HFF-Myc (cell line): ENCODE measurements around the gene EPPIN.
A peak's percentile ranks its signal among the peaks of the same experiment; 100 is the strongest.

Experiments
- DNase-seq: peaks from one replicate; pipeline ENCODE4 v3.0.0-alpha.2; 2011; ENCODE audit warnings: low read depth; ENCODE audit errors: extremely low read depth
- H3K4me3 ChIP-seq: replicated peaks from 2 replicates; pipeline ENCODE4 v1.5.1; 2011; ENCODE audit warnings: low read depth, mild to moderate bottlenecking, control low read depth, low read length
- TF ChIP-seq, protein P1 (sequence below): IDR thresholded peaks from 2 replicates; pipeline ENCODE4 v1.5.1; 2012; ENCODE audit warnings: mild to moderate bottlenecking, low read depth, low read length, control low read depth; ENCODE audit errors: missing control alignments

The EPPIN gene

GRCh38 chr20:45564760-45565276 lies 17.6 kb upstream of the EPPIN start:
- TF ChIP-seq, protein P1, sequence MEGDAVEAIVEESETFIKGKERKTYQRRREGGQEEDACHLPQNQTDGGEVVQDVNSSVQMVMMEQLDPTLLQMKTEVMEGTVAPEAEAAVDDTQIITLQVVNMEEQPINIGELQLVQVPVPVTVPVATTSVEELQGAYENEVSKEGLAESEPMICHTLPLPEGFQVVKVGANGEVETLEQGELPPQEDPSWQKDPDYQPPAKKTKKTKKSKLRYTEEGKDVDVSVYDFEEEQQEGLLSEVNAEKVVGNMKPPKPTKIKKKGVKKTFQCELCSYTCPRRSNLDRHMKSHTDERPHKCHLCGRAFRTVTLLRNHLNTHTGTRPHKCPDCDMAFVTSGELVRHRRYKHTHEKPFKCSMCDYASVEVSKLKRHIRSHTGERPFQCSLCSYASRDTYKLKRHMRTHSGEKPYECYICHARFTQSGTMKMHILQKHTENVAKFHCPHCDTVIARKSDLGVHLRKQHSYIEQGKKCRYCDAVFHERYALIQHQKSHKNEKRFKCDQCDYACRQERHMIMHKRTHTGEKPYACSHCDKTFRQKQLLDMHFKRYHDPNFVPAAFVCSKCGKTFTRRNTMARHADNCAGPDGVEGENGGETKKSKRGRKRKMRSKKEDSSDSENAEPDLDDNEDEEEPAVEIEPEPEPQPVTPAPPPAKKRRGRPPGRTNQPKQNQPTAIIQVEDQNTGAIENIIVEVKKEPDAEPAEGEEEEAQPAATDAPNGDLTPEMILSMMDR: no peak
- DNase-seq: no peak

GRCh38 chr20:45555198-45555597 lies 8.0 kb upstream of the EPPIN start:
- DNase-seq: no peak
- no peak overlapping the region for H3K4me3 ChIP-seq
- TF ChIP-seq, protein P1: no peak

More at GRCh38 chr20:45564760-45565276, 17.6 kb upstream of the EPPIN start:
- H3K4me3 ChIP-seq: no peak overlapping the region

DNA sequence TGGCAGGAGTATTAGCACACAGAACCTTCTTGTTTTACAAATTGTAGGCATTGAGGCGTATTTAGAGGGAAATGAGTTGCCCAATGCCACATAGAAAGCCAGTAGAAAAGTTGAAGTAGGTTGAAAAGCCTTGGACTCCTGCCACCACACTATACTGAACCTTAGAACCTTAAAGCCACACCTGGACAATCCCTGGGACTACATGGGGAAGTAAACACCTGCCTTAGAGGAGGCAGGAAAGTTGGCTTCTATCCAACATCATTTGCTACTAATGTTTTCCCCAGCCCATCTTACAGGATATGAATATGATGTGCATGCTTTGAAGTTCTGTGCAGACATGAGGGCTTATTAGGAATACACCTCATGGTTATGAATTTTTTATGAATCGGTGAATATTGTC lies 5.3 kb upstream of the EPPIN start:
- no peak overlapping the region for H3K4me3 ChIP-seq

DNA sequence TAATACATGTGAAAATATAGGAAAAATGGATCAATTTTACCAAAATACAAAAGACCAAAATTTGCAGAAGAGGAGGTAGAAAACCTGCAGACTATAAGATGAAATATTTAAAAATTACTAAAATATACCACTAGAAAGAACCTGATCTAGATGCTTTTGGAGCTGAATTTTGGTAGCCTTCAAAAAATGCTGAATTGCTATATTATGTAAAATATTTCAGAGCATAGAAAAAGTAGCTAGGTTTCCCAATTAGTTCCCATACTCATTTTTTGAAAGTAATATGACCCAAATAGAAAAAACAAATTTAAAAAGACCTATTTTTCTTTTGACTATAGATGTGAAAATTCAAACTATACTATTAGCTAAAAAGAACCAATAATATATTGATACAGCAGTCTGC lies 3.6 kb upstream of the EPPIN start:
- no peak overlapping the region for H3K4me3 ChIP-seq
- TF ChIP-seq, protein P1: no peak
- no peak for DNase-seq

More for the DNA sequence above, 5.3 kb upstream of the EPPIN start:
- TF ChIP-seq, protein P1: no peak
- DNase-seq: no peak

DNA sequence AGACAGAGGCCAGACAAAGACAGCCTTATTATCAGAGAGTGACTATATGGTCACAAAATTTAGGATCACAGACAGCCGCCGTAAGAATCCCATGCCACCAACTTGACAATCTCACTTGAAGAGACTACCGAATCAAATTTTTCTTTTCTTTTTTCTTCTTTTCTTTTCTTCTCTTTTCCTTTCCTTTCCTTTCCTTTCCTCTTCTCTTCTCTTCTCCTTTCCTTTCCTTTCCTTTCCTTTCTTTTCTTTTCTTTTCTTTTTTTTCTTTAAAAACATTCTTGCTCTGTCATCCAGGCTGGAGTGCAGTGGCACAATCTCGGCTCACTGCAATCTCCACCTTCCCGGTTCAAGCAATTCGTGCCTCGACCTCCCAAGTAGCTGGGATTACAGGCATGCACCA lies 1.2 kb upstream of the EPPIN start:
- H3K4me3 ChIP-seq: no peak overlapping the region
- DNase-seq: no peak
- TF ChIP-seq, protein P1: no peak

DNA sequence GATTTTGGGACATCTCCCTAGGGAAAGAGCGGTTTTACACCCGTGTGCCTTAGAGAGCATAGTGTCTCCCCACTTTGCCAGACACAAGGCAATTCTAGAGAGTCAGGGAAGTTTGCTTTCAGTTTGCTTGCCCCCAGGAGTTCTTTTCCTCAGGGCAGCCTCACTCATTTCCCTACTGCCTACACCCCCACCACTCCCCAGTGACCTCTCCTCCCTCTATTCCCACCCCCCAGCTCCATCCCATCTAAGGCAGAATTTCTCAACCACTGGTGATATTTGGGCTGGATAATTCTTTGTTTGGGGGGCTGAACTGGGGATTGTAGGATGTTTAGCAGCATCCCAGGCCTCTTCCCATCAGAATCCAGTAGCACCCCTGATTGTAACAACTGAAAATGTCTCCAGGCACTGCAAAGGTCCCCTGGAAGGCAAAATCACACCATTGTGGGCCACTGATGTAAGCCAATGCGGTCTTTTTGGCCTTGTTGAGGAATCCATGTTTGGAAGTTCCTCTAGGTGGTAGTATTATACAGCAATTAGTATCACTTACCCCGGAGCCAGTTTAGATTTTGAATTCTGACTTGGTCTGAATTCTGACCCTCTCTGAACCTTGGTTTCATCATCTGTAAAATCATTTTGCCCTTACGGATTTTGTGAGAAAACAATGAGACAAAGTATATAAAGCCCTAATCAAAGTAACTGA lies 1.3 kb downstream of the EPPIN start:
- H3K4me3 ChIP-seq: no peak overlapping the region
- TF ChIP-seq, protein P1: peak; percentile 31
- peak; percentile 7 for DNase-seq
